Glutamatergic neuron (in vitro differentiated cells): ENCODE results near the gene HMOX1. TPM values are rescaled to one million over a fixed set of nuclear protein-coding genes. Genes with fewer than 3 reads are reported as not detected.

Experiments used
- DNase-seq: peaks from one replicate; pipeline ENCODE4 v3.0.0; 2022
- H3K27ac Mint-ChIP-seq: one replicate; pipeline ENCODE4 v1.8.0; 2020; ENCODE audit warnings: mild to moderate bottlenecking, mixed read lengths, inconsistent platforms; ENCODE audit not compliant: unreplicated experiment
- H3K27me3 Mint-ChIP-seq: one replicate; pipeline ENCODE4 v1.8.0; 2020; ENCODE audit warnings: mild to moderate bottlenecking, moderate library complexity, mixed read lengths, inconsistent platforms; ENCODE audit not compliant: unreplicated experiment
- H3K36me3 Mint-ChIP-seq: one replicate; pipeline ENCODE4 v1.8.0; 2020; ENCODE audit warnings: mild to moderate bottlenecking, mixed read lengths, inconsistent platforms; ENCODE audit not compliant: unreplicated experiment
- H3K4me1 Mint-ChIP-seq: one replicate; pipeline ENCODE4 v1.8.0; 2020; ENCODE audit warnings: mild to moderate bottlenecking, low read depth, mixed read lengths, inconsistent platforms; ENCODE audit not compliant: unreplicated experiment
- H3K4me3 Mint-ChIP-seq: one replicate; pipeline ENCODE4 v1.8.0; 2020; ENCODE audit warnings: mild to moderate bottlenecking, mixed read lengths, inconsistent platforms; ENCODE audit not compliant: unreplicated experiment
- H3K9me3 Mint-ChIP-seq: one replicate; pipeline ENCODE4 v1.8.0; 2020; ENCODE audit warnings: mild to moderate bottlenecking, moderate library complexity, mixed read lengths, inconsistent platforms; ENCODE audit not compliant: unreplicated experiment
- total RNA-seq: library from RNA; stranded (reverse); fragmentation: NEBNext Ultra II Directional; extraction: Animal tissue kit (Norgen Biotek cat#: 25700); gene quantifications from one replicate; pipeline ENCODE4 v1.2.1, GENCODE V29; 2021; ENCODE audit not compliant: unreplicated experiment
- TF ChIP-seq, protein P1 (sequence below): fragments of 200-600 bp; sonication (generic); IDR thresholded peaks from one replicate; pipeline ENCODE4 v1.5.0; 2021; ENCODE audit not compliant: partially characterized antibody, unreplicated experiment

HMOX1 gene
- total RNA-seq, 1 donor from 2014 or later, result 14.9 TPM

DNA sequence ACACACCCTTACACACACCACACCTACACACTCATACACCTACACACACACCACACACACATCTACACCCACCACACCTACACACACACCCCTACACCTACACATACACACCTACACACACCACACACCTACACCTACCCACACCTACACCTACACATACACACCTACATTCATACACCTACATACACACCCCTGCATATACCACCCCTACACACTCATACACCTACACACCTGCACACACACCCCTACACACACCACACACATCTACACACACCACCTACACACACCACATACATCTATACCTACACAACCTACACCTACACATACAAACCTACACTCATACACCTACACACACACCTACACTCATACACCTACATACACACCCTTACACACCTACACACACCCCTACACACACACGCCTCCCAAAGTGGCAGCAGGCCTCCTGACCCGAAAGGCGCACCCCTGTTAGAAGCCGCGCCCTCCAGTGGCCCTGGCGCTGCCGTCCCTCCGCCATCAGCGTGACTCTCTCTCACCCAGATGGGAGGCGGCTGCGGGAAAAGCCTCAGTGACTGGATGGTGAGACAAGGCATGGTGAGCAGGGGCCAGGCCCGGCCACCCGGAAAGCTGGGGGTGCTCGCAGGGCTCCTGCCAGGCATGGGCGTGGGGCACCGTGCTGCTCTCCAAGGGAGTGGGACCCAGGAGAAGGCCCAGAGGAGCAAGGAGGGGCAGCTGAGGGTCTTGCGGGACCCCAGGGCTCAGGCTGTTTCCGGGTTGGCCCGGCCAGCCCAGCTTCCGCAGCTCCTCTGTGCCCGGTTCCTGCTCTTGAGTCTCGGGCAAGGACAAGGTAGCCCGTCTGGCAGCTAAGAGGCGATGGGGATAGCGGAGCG lies 37.0 kb upstream of the HMOX1 start:
- DNase-seq, result no peak
- Mint-ChIP-seq H3K36me3 (peaks cover 3% of the 10 kb centered on the region), H3K4me3 (no peak overlapping the region), H3K27ac (no peak overlapping the region), H3K27me3 (peaks cover 2% of the 10 kb centered on the region), H3K9me3 (peaks cover 3% of the 10 kb centered on the region), H3K4me1 (no peaks in the 10 kb centered on the region)
- TF ChIP-seq, protein P1, sequence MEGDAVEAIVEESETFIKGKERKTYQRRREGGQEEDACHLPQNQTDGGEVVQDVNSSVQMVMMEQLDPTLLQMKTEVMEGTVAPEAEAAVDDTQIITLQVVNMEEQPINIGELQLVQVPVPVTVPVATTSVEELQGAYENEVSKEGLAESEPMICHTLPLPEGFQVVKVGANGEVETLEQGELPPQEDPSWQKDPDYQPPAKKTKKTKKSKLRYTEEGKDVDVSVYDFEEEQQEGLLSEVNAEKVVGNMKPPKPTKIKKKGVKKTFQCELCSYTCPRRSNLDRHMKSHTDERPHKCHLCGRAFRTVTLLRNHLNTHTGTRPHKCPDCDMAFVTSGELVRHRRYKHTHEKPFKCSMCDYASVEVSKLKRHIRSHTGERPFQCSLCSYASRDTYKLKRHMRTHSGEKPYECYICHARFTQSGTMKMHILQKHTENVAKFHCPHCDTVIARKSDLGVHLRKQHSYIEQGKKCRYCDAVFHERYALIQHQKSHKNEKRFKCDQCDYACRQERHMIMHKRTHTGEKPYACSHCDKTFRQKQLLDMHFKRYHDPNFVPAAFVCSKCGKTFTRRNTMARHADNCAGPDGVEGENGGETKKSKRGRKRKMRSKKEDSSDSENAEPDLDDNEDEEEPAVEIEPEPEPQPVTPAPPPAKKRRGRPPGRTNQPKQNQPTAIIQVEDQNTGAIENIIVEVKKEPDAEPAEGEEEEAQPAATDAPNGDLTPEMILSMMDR, result no peak

DNA sequence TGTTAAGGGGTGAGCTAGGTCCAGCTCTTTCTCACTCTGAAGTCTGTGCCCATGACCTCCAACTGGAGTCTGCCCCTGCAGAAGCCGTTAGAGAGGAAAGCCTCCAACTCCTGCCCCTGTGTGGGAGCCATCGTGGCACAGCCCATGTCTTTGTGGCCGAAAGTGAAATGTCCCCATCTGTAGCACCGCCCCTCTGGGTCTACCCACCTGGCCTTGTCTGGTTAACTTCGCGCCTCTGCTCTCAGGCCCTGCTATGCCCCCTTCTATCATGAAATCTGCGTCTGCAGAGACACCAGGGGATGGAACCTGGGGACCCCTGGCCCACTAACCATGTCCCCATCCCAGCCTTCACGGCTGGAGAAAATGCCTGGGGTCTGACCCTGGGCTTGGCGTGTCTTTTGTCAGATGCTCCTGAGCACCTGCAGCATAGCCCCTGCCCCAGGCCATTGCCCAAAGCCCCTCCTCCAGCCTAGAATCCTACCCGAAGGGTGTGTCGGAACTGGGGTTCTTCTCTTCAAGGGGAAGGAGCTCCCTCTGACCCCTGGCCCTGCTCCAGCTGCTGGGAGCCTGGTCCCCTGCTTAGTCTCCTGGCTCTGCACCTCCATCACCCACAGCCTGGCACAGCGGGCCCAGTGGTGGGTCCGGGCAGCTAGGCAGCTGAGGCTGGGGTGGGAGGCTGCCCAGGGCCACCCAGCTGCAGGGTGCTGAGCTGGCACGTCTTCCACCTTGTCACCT lies 35.8 kb upstream of the HMOX1 start:
- Mint-ChIP-seq H3K27me3 (peaks cover 3% of the 10 kb centered on the region), H3K4me3 (no peak overlapping the region), H3K27ac (no peak overlapping the region), H3K9me3 (peaks cover 3% of the 10 kb centered on the region), H3K4me1 (no peaks in the 10 kb centered on the region), H3K36me3 (peaks cover 3% of the 10 kb centered on the region)
- TF ChIP-seq, protein P1, result no peak
- no peak for DNase-seq

DNA sequence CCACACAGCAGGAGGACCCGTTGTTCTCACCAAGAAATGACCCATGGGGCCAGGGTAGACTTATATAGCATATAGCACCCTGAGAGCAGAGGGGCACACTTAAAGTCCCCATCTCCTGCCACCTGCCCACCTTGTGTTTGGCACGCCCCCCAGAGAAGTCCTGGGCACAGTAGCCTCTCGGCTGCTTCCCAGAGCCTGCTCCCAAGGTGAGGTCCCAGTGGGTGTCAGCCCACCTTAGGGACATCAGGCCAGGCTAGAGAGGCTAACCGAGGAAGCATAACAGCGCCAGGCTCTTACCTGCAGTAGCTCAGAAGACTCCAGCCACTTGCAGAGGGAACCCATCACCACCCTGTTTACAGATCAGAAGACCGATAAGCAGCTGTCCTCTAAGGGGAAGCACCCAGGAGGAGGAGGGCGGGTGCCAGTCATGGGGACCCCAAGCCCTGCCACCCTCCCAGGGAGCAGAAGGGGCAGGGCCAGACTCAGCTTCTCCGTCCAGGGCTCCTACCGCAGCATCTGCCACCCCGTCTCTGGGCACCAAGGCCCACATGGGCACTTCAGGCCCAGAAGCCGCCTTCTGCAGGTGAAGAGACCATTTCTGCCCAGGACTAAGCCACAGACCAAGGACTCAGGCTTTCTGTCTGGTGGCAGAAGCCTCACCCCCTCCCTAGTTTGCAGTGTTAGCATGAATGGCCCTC lies 34.9 kb upstream of the HMOX1 start:
- Mint-ChIP-seq H3K27me3 (peaks cover 6% of the 10 kb centered on the region), H3K27ac (no peak overlapping the region), H3K36me3 (peaks cover under 1% of the 10 kb centered on the region), H3K9me3 (peaks cover 3% of the 10 kb centered on the region), H3K4me3 (no peak overlapping the region), H3K4me1 (no peaks in the 10 kb centered on the region)
- no peak for DNase-seq
- TF ChIP-seq, protein P1, result no peak

DNA sequence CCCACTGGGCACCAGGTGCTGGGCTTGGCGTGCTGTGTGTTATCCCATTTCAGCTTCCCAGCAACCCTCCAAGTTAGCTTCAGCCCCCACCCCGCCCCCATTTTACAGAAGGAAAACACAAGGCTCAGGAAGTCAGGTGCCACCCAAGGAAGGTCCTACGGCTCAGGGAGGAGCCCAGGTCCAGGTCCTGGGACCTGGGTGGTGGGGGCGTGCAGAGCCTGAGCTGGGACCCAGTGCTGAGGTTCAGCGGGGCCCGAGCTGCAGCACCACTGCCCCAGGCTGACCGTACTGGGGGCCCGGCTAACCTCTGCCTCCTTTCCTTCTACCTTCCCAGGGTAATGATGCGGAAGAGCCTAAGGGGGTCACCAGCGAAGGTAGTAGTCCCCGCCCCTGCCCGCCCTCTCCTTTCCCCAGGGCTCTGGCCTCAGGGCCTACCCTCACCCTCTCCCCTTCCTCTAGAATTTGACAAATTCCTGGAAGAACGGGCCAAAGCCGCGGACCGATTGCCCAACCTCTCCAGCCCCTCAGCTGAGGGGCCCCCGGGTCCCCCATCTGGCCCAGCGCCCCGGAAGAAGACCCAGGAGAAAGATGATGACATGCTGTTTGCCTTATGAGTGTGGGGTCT lies 34.2 kb upstream of the HMOX1 start:
- peaks cover 7% of the 10 kb centered on the region for H3K27me3 Mint-ChIP-seq
- TF ChIP-seq, protein P1, result no peak

More for the DNA sequence above, 34.2 kb upstream of the HMOX1 start:
- H3K9me3 Mint-ChIP-seq, result peaks cover 6% of the 10 kb centered on the region
- no peak for DNase-seq
- H3K36me3 Mint-ChIP-seq, result no peaks in the 10 kb centered on the region
- peaks cover 6% of the 10 kb centered on the region for H3K4me1 Mint-ChIP-seq
- H3K27ac Mint-ChIP-seq, result no peak overlapping the region
- H3K4me3 Mint-ChIP-seq, result no peak overlapping the region
